ENCODE results near the gene CAPN10. TPM values are rescaled to one million over a fixed set of nuclear protein-coding genes. Genes with fewer than 3 reads are reported as not detected.
A peak's percentile ranks its signal among the peaks of the same experiment; 100 is the strongest.

CAPN10 gene
- total RNA-seq, 1 donor from 2014 or later, result 31.2 TPM

DNA sequence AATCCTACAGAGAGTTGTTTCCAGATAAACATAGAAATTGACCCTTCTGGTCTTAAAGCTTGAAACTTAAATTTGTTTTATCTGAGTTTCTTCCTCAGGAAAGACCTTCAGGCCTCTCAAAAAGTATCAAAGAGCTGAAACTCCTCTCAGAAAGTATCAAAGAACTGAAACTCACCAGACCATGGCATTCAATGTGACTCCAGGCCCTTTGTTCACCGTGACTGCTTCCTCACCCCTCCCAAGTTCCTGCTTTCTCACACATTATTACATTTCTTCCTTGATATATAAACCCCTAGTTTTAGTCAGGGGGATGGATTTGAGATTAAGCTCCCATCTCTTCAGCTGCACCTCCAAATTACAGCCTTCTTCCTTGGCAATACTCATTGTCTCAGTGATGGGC lies 34.7 kb upstream of the CAPN10 start:
- Histone ChIP-seq H3K4me3 (no peak overlapping the region), H3K9me3 (replicated peaks) (no peaks in the 10 kb centered on the region), H3K27ac (replicated peaks) (no peak overlapping the region), H3K36me3 (peaks cover 29% of the 10 kb centered on the region), H3K4me1 (peaks cover 11% of the 10 kb centered on the region), H3K27me3 (ENCODE audit: low read depth) (no peaks in the 10 kb centered on the region)
- TF ChIP-seq CTCF (IDR thresholded peaks at IDR 0.05; ENCODE audit: borderline replicate concordance), result no peak
- intact Hi-C loops (cut with micrococcal nuclease), result no loop called here
- DNase-seq, result no peak

DNA sequence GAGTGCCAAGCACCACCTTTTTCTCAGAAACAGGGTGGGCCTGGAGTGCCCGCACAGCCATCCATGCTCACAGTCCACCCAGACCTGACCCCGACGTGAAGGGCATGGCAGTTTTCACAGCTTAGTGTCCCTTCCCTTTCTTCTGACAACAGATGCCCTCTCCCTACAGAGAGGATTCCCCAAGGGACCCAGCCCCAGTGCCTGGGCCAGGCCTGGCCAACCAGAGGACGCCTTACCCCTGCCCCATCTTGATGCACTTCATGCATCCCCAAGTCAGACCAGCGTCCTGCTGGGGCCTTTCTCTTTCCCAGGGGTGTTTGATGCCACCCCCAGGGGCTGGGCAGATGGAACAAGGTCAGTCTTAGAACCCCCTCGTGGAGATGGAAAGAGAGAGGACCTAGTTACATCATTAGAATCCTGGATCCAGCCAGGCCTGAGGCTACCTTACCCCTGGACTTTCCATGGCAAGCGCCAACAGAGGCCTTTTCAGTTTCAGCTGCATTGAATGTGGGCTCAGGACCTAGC lies 32.5 kb upstream of the CAPN10 start:
- no peak for TF ChIP-seq CTCF (IDR thresholded peaks at IDR 0.05; ENCODE audit: borderline replicate concordance)
- Histone ChIP-seq H3K9me3 (replicated peaks) (no peaks in the 10 kb centered on the region), H3K4me1 (peaks cover 32% of the 10 kb centered on the region), H3K27me3 (ENCODE audit: low read depth) (no peaks in the 10 kb centered on the region), H3K4me3 (no peak overlapping the region), H3K36me3 (peaks cover 29% of the 10 kb centered on the region), H3K27ac (replicated peaks) (no peak overlapping the region)
- intact Hi-C loops (cut with micrococcal nuclease), result no loop called here
- DNase-seq, result no peak

DNA sequence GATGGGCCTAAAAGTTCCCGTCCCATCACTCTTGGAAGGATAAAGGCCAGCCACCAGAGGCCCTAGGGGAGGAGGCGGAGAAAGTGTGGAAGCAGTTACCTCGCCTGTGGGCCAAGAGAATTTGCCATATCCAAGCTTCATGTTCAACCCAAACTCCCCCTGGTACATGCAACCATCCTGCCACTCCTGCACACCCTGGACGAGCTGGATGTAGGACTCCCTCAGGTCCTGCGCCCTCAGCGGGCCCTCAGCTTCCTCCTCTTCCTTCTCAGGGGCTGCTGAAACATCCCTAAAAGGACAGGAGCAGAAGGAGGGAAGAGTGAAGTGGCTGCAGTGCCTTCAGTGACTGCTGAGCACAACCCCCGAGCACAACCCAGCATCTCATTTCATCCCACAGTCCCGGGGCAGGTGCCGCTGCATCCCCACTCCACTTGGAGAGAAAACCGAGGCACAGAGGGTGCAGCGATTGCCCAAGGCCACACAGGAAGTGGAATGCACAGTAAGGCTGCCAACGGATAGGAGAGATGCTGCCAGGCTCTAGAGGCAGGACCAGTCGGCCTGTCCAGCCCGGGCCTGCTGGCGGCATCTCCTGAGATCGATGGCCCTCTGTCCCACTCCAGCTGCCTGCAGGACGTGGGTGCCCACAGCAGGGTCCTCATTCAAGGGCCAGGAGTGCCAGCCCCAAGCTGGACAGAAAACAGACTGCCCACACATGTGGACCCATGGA lies 31.6 kb upstream of the CAPN10 start:
- TF ChIP-seq CTCF (IDR thresholded peaks at IDR 0.05; ENCODE audit: borderline replicate concordance), result no peak
- Histone ChIP-seq H3K9me3 (replicated peaks) (no peaks in the 10 kb centered on the region), H3K27me3 (ENCODE audit: low read depth) (no peaks in the 10 kb centered on the region), H3K36me3 (peaks cover 29% of the 10 kb centered on the region), H3K4me3 (no peak overlapping the region), H3K4me1 (peaks cover 41% of the 10 kb centered on the region), H3K27ac (replicated peaks) (no peak overlapping the region)
- no peak for DNase-seq
- intact Hi-C loops (cut with micrococcal nuclease), result no loop called here

GRCh38 chr2:240555541-240556250 lies 30.8 kb upstream of the CAPN10 start:
- no peak overlapping the region for H3K27ac ChIP-seq (replicated peaks)
- H3K27me3 ChIP-seq (ENCODE audit: low read depth), result no peaks in the 10 kb centered on the region
- intact Hi-C loops (cut with micrococcal nuclease), result no loop called here
- no peak for DNase-seq
- H3K4me1 ChIP-seq, result peaks cover 48% of the 10 kb centered on the region
- no peak overlapping the region for H3K4me3 ChIP-seq
- peaks cover 28% of the 10 kb centered on the region for H3K36me3 ChIP-seq
- TF ChIP-seq CTCF (IDR thresholded peaks at IDR 0.05; ENCODE audit: borderline replicate concordance), result no peak
- H3K9me3 ChIP-seq (replicated peaks), result no peaks in the 10 kb centered on the region

- H3K9me3 ChIP-seq (replicated peaks), result no peaks in the 10 kb centered on the region
- no peak for DNase-seq
Measured at GRCh38 chr2:240556553-240557100, 29.9 kb upstream of the CAPN10 start.

More at GRCh38 chr2:240556553-240557100, 29.9 kb upstream of the CAPN10 start:
- H3K27ac ChIP-seq (replicated peaks), result no peak overlapping the region
- H3K4me1 ChIP-seq, result peaks cover 54% of the 10 kb centered on the region
- H3K36me3 ChIP-seq, result peaks cover 19% of the 10 kb centered on the region
- H3K27me3 ChIP-seq (ENCODE audit: low read depth), result no peaks in the 10 kb centered on the region
- peak; percentile 24 for TF ChIP-seq CTCF (IDR thresholded peaks at IDR 0.05; ENCODE audit: borderline replicate concordance)
- H3K4me3 ChIP-seq, result peak overlapping the region; percentile 64
- intact Hi-C loops (cut with micrococcal nuclease), result no loop called here
